Uterus (tissue), 2 donors: ENCODE data around the gene FGA.

ENCODE experiments used
- POLR2A ChIP-seq, 2 donors: fragments of 450-650 bp; IDR thresholded peaks; one replicate each; pipeline ENCODE4 v1.6.1; 2016; ENCODE audit warnings: antibody characterized with exemption in 2 of 2, mild to moderate bottlenecking in 1 of 2, moderate library complexity in 1 of 2
- TF ChIP-seq, protein P1 (sequence below), 4 experiments: fragments of 200-600 bp in 2 of 4; fragments of 450-650 bp in 2 of 4; sonication (generic) in 2 of 4; IDR thresholded peaks; one replicate each; pipeline ENCODE4 v1.5.1; 2016 to 2019; ENCODE audit warnings: antibody characterized with exemption in 4 of 4, mild to moderate bottlenecking in 2 of 4, moderate library complexity in 1 of 4

DNA sequence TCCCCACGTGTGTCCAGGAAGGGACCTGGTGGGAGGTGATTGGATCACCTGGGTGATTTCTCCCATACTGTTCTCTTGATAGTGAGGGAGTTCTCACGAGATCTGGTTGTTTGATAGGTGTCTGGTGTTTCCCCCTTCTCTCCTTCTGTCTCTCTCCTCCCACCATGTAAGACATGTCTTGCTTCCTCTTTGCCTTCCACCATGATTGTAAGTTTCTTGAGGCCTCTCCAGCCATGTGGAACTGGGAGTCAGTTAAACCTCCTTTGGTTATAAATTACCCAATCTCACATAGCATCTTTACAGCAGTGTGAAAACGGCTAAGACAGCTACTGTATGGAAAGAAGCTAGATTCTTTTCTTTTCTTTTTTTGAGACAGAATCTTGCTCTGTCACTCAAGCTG lies 43.5 kb upstream of the FGA start:
- TF ChIP-seq POLR2A (IDR thresholded peaks at IDR 0.05): no peak
- TF ChIP-seq, protein P1, sequence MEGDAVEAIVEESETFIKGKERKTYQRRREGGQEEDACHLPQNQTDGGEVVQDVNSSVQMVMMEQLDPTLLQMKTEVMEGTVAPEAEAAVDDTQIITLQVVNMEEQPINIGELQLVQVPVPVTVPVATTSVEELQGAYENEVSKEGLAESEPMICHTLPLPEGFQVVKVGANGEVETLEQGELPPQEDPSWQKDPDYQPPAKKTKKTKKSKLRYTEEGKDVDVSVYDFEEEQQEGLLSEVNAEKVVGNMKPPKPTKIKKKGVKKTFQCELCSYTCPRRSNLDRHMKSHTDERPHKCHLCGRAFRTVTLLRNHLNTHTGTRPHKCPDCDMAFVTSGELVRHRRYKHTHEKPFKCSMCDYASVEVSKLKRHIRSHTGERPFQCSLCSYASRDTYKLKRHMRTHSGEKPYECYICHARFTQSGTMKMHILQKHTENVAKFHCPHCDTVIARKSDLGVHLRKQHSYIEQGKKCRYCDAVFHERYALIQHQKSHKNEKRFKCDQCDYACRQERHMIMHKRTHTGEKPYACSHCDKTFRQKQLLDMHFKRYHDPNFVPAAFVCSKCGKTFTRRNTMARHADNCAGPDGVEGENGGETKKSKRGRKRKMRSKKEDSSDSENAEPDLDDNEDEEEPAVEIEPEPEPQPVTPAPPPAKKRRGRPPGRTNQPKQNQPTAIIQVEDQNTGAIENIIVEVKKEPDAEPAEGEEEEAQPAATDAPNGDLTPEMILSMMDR (IDR thresholded peaks at IDR 0.05): no peak
